ENCODE data around the gene RCBTB2.

- TF ChIP-seq POLR2A (IDR thresholded peaks at IDR 0.05) (no peak), CTCF (IDR thresholded peaks at IDR 0.05) (no peak)
These were observed 30.7 kb upstream of the RCBTB2 start for GRCh38 chr13:48563626-48564025.
